HFFc6 (cell line): ENCODE data around the gene LZTS2. TPM values are rescaled to one million over a fixed set of nuclear protein-coding genes. Genes with fewer than 3 reads are reported as not detected.

Source experiments
- DNase-seq: peaks from one replicate; pipeline ENCODE4 v3.0.0-alpha.2; 2018
- H3K27ac Mint-ChIP-seq: 2 replicates; pipeline ENCODE4 v1.8.0; 2020; ENCODE audit warnings: mild to moderate bottlenecking, mixed read lengths
- H3K27me3 Mint-ChIP-seq: 2 replicates; pipeline ENCODE4 v1.8.0; 2021; ENCODE audit warnings: mild to moderate bottlenecking, moderate library complexity, mixed read lengths; ENCODE audit not compliant: insufficient read depth
- H3K36me3 Mint-ChIP-seq: 2 replicates; pipeline ENCODE4 v1.8.0; 2021; ENCODE audit warnings: low read depth, mixed read lengths
- H3K4me1 Mint-ChIP-seq: 2 replicates; pipeline ENCODE4 v1.8.0; 2020; ENCODE audit warnings: low read depth, mixed read lengths
- H3K4me3 Mint-ChIP-seq: 2 replicates; pipeline ENCODE4 v1.8.0; 2020; ENCODE audit warnings: mild to moderate bottlenecking, moderate library complexity, mixed read lengths
- H3K9me3 Mint-ChIP-seq: 2 replicates; pipeline ENCODE4 v1.8.0; 2020; ENCODE audit warnings: mild to moderate bottlenecking, mixed read lengths
- CTCF ChIP-seq: fragments of 200-600 bp; sonication (generic); IDR thresholded peaks from 2 replicates; pipeline ENCODE4 v1.5.0; 2021; ENCODE audit warnings: antibody characterized with exemption, mild to moderate bottlenecking
- total RNA-seq, 6 experiments: library from RNA; stranded (reverse); fragmentation: NEBNext Ultra II Directional; extraction: Animal tissue kit (Norgen Biotek cat#: 25700); gene quantifications; 2 replicates in 1 of 6; 3 replicates in 5 of 6; pipeline ENCODE4 v1.2.3, GENCODE V29; 2021

Gene LZTS2
- total RNA-seq, 6 experiments from 2014 or later, result 66.8 to 80.5 (median 74.6) TPM

GRCh38 chr10:100984672-100985177 is 14.9 kb upstream of the LZTS2 start:
- no peak overlapping the region; the same call in 1 of the 2 replicates for H3K27ac Mint-ChIP-seq
- H3K9me3 Mint-ChIP-seq, result no peaks in the 10 kb centered on the region
- H3K4me1 Mint-ChIP-seq, result peaks cover 23% of the 10 kb centered on the region
- no peak for DNase-seq
- H3K36me3 Mint-ChIP-seq, result peaks cover 9% of the 10 kb centered on the region
- H3K27me3 Mint-ChIP-seq, result no peaks in the 10 kb centered on the region; the same call in 1 of the 2 replicates
- H3K4me3 Mint-ChIP-seq, result no peak overlapping the region; the same call in 1 of the 2 replicates
- TF ChIP-seq CTCF, result no peak

GRCh38 chr10:100985336-100985735 is 14.3 kb upstream of the LZTS2 start:
- no peak; the same call in 1 of the 2 replicates for TF ChIP-seq CTCF
- Mint-ChIP-seq H3K36me3 (peaks cover 10% of the 10 kb centered on the region), H3K9me3 (no peaks in the 10 kb centered on the region), H3K27me3 (no peaks in the 10 kb centered on the region; the same call in 1 of the 2 replicates), H3K4me1 (peaks cover 24% of the 10 kb centered on the region), H3K4me3 (no peak overlapping the region), H3K27ac (no peak overlapping the region)
- no peak for DNase-seq

- Mint-ChIP-seq H3K36me3 (peaks cover 21% of the 10 kb centered on the region), H3K27me3 (no peaks in the 10 kb centered on the region; the same call in 1 of the 2 replicates), H3K27ac (0 out of 2 replicates have a peak overlapping the region, but pooled peaks have one; percentile 85), H3K4me1 (peaks cover 27% of the 10 kb centered on the region), H3K9me3 (no peaks in the 10 kb centered on the region), H3K4me3 (peak overlapping the region; percentile 99)
- TF ChIP-seq CTCF, result no peak
- no peak for DNase-seq
These were observed 13.0 kb upstream of the LZTS2 start for GRCh38 chr10:100986623-100986951.

GRCh38 chr10:100986952-100987684 is 12.5 kb upstream of the LZTS2 start, which contains the start of the genes MRPL43 and TWNK:
TSS of gene MRPL43 (minus strand) at chr10:100987497. CDS start at chr10:100987443, 54 bp downstream.
TSS of gene TWNK (plus strand) at chr10:100987543. CDS start at chr10:100988211, 668 bp downstream.
- DNase-seq, result peak; percentile 62
- H3K27me3 Mint-ChIP-seq, result no peaks in the 10 kb centered on the region; the same call in 1 of the 2 replicates
- H3K9me3 Mint-ChIP-seq, result no peaks in the 10 kb centered on the region
- peaks cover 21% of the 10 kb centered on the region for H3K36me3 Mint-ChIP-seq
- TF ChIP-seq CTCF, result no peak
- peak within 1 kb of the TSS; percentile 99 for H3K4me3 Mint-ChIP-seq
- peaks cover 27% of the 10 kb centered on the region for H3K4me1 Mint-ChIP-seq
- peak within 1 kb of the TSS; percentile 85 for H3K27ac Mint-ChIP-seq

- peak overlapping the region; percentile 85 for H3K27ac Mint-ChIP-seq
- H3K9me3 Mint-ChIP-seq, result no peaks in the 10 kb centered on the region
- H3K4me1 Mint-ChIP-seq, result peaks cover 27% of the 10 kb centered on the region
- H3K36me3 Mint-ChIP-seq, result peaks cover 21% of the 10 kb centered on the region
- no peak for DNase-seq
- H3K27me3 Mint-ChIP-seq, result no peaks in the 10 kb centered on the region; the same call in 1 of the 2 replicates
- TF ChIP-seq CTCF, result no peak
- peak overlapping the region; percentile 99 for H3K4me3 Mint-ChIP-seq
These were observed 11.9 kb upstream of the LZTS2 start for GRCh38 chr10:100987685-100988049.
